A172 (cell line): ENCODE measurements around the gene IGFLR1. TPM values are rescaled to one million over a fixed set of nuclear protein-coding genes. Genes with fewer than 3 reads are reported as not detected.
A peak's percentile ranks its signal among the peaks of the same experiment; 100 is the strongest.

Experiments used
- DNase-seq: peaks from one replicate; pipeline ENCODE4 v3.0.0-alpha.2; 2015; ENCODE audit warnings: low spot score
- total RNA-seq: library from RNA; depleted of rRNA; stranded (reverse); fragments of >200 nt; shearing (Covaris generic); gene quantifications from 2 replicates; pipeline ENCODE4 v1.2.3, GENCODE V29; 2014

The IGFLR1 gene
- total RNA-seq, 1 experiment from 2014 or later = 22.0 TPM

- no peak for DNase-seq
Observed at GRCh38 chr19:35723671-35724070, 18.6 kb downstream of the IGFLR1 start.

GRCh38 chr19:35722897-35723296, 19.4 kb downstream of the IGFLR1 start:
- no peak for DNase-seq

DNA sequence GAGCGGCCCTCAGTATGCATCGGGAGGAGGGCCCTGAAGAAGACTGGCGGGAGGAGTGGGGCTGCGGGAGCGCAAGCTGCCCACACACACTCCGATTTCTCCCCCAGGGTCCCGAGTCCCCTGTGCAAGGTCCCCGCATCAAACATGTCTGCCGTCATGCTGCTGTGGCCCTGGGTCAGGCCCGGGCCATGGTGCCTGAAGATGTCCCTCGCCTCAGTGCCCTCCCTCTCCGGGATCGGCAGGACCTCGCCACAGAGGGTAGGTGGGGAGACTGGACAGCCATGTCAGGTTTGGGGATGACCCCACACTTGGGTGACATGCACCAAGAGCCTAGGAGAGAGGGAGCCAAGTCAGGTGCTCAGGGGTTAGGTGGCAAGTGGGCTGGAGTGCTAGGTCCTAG, 19.8 kb downstream of the IGFLR1 start:
- DNase-seq = no peak

DNA sequence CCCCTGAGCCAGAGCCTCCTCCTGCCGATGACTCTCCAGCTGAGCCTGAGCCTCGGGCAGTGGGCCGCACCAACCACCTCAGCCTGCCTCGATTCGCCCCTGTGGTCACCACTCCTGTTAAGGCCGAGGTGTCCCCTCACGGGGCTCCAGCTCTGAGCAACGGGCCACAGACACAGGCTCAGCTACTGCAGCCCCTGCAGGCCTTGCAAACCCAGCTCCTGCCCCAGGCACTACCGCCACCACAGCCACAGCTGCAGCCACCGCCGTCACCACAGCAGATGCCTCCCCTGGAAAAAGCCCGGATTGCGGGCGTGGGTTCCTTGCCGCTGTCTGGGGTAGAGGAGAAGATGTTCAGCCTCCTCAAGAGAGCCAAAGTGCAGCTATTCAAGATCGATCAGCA, 20.9 kb downstream of the IGFLR1 start:
- no peak for DNase-seq

- DNase-seq = no peak
Observed at GRCh38 chr19:35720648-35721047, 21.6 kb downstream of the IGFLR1 start.

DNA sequence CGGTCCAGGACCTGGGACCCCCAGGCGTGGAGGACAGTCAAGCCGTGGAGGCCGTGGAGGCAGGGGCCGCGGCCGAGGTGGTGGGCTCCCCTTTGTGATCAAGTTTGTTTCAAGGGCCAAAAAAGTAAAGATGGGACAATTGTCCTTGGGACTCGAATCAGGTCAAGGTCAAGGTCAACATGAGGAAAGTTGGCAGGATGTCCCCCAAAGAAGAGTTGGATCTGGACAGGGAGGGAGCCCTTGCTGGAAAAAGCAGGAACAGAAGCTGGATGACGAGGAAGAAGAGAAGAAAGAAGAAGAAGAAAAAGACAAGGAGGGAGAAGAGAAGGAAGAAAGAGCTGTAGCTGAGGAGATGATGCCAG, 22.1 kb downstream of the IGFLR1 start:
- DNase-seq = no peak

DNA sequence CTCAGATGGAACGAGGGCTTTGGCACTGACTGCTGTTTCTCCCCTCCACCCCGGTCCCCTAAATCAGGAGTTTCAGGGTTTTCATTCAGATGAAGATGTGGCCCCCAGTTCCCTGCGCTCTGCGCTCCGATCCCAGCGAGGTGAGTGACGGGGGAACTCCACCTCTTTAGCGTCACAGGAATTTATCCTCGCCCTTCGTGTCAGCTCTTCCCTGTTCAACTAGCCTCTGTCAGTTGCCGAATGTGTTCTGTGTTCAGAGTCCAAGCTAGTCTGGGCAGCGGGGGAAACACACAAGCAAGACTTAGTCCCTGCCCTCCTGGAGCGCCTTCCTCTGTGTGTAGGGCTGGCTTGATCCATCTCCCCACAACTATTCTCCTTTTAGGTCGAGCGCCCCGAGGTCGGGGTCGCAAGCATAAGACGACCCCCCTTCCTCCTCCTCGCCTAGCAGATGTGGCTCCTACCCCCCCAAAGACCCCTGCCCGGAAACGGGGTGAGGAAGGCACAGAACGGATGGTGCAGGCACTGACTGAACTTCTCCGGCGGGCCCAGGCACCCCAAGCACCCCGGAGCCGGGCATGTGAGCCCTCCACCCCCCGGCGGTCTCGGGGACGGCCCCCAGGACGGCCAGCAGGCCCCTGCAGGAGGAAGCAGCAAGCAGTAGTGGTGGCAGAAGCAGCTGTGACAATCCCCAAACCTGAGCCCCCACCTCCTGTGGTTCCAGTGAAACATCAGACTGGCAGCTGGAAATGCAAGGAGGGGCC, 22.7 kb downstream of the IGFLR1 start:
- DNase-seq = no peak

GRCh38 chr19:35718345-35719041, 23.8 kb downstream of the IGFLR1 start:
- no peak for DNase-seq

- DNase-seq = peak; percentile 89
Observed at GRCh38 chr19:35717665-35718344, 24.4 kb downstream of the IGFLR1 start, which contains the start of gene KMT2B. KMT2B (plus strand) TSS chr19:35718003; CDS start chr19:35718019, 16 bp downstream.

DNA sequence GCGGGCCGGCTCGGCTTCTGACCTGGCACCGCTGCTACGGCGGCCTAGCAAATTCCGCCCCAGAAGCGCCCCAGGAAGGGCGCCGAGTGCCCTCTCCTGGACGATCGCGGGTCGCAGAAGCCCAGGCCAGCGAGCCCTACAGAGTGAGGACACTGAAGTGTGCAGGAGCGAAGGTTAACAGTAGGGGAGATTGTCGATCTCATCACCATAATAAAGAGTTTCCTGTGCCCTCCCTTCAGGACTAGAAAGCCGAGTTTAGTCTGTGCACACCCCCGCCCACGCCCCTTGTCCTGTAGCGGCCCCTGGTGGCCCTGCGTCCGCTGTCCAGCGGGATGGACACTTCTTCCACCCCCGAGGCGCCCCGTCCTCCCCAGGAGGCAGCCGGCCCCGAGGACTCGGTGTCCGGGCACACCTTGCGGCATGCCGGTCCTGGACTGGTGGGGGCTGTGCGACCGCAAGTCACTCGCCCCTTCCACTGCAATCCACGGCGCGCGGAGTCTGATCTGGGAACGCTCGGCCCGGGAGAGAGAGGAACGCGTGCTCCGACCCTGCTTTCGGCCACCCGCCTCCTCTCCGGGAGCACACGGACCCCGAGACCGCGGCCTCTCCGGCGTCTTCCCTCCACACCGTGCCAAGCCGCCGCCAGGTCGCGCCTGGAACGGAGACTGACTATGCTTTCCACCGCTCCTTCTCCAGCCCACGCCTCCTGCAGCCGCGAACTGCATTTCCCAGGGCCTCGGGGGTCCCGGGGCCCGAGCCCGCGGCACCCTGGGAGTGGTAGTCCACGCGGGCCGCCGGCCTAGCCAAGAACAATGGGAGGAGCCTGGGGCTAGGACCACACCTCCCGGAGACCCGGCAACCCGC, 25.2 kb downstream of the IGFLR1 start:
- DNase-seq = peak; percentile 88

GRCh38 chr19:35715981-35716800, 26.1 kb downstream of the IGFLR1 start:
- no peak for DNase-seq

DNA sequence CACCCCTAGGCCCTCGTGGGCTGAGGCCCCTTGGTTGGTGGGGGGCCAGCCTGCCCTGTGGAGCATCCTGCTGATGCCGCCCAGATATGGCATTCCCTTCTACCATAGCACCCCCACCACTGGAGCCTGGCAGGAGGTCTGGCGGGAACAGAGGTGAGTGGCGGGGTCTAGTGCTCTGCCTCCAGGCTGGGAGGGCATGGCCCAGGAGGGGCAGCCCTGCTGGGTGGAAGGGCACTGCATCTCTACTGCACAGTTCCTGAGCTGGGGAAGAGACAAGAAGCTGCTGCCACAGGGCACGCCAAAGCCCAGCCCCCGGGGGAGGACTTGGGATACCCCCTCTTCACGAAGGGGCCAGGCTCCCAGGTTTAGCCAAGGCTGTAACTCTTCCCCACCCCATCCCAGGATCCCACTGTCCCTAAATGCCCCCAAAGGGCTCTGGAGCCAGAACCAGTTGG, 26.9 kb downstream of the IGFLR1 start:
- no peak for DNase-seq

- no peak for DNase-seq
Observed at GRCh38 chr19:35714601-35715354, 27.5 kb downstream of the IGFLR1 start.

DNA sequence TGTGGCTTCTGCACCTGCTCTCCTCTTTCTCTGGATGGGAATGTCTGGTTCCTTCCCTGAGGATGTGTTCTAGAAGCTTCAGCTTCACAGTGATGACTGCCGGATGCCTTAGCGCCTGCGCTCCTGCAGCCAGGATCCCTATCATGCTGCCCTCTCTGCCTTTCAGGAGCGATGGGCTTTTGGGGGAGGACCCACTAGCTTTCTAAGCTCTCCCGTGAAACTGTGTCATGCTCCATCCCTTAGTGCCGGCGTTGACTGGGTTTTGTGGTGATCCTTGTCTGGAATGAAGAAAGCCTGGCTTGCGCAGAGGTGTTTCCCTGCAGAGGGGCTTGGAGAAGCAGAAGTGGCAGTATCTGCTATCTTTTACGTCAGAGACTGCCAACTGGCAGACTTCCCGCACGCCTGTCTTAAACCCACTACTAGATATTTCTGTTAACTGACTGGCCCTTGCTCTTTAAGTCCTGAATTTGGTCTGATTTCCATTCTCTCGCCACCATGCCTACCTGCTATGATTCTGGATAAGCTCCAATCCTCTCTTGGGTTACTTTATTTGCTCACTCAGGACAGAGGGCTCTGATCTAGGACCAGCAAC, 28.3 kb downstream of the IGFLR1 start:
- DNase-seq = no peak

DNA sequence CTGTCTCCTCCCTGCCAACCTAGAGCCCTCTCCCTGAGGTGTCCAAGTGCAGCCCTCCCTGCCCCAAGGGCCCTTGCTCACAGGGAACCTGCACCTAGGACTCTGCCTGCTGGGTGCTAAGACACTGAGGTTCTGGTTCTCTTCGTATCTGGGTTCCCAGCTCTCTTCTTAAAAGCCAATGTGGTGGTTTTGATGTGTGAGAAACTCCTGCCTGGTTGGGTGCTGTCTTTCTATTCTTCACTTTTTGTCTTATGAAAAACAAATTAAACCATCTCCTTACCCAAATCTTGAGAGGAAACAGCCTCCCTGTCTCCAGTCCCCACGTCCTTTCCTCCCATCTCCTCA, 28.8 kb downstream of the IGFLR1 start:
- DNase-seq = no peak

DNA sequence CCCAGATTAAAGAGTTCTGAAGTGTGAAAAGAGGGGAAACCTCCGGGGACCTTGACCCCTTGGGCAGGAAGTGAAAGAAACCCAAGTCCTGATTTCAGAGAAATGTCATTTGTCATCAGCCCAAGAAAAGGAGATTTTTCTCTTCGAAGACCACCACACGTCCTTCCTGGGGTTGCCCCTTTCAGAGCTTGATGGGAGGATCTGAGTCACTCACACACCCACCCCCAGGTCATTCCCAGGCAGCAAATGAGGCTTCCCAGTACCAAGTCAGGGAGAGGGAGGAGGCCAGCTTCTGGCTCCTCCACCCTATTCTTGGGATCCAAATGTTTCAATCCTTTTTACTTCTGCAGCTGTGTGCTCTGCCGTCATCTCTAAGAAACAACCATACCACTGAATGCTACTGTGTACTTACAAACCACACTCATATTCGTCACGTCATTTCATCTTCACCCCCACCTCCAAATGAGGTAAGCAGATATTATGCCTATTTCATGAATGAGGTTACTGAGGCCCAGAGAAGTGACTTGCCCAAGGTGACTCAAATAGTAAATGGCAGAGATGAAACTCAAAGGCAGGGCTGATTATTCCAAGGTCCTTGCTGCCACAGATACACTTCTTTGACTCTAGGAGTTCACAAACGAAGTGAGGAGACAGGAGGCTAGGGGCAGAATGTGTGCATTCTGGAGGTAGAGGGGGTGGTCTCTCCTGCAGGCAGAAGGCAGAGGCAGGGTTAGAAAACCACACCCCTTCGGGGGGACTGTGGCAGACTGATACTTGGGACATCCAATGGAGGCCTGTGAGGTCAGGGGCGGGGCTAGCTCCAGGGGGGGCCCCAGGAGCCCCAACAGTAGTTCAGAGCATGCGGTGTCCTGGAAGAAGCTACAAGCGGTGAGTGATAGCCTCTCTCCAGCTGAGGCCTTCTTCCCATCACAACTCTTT, 29.4 kb downstream of the IGFLR1 start:
- DNase-seq = no peak

- DNase-seq = no peak
Observed at GRCh38 chr19:35710784-35711723, 31.2 kb downstream of the IGFLR1 start.
